IPS-NIHi11 (cell line): ENCODE data around the gene SAV1.
"Not testable (repeated sequence)": the region's sequence is repeated elsewhere in the genome, so short reads cannot be mapped to it uniquely, and the experiment has no call there.

Experiments
- DNase-seq: peaks from one replicate; pipeline ENCODE4 v3.0.0; 2012; ENCODE audit warnings: mixed read lengths, low spot score

The SAV1 gene

DNA sequence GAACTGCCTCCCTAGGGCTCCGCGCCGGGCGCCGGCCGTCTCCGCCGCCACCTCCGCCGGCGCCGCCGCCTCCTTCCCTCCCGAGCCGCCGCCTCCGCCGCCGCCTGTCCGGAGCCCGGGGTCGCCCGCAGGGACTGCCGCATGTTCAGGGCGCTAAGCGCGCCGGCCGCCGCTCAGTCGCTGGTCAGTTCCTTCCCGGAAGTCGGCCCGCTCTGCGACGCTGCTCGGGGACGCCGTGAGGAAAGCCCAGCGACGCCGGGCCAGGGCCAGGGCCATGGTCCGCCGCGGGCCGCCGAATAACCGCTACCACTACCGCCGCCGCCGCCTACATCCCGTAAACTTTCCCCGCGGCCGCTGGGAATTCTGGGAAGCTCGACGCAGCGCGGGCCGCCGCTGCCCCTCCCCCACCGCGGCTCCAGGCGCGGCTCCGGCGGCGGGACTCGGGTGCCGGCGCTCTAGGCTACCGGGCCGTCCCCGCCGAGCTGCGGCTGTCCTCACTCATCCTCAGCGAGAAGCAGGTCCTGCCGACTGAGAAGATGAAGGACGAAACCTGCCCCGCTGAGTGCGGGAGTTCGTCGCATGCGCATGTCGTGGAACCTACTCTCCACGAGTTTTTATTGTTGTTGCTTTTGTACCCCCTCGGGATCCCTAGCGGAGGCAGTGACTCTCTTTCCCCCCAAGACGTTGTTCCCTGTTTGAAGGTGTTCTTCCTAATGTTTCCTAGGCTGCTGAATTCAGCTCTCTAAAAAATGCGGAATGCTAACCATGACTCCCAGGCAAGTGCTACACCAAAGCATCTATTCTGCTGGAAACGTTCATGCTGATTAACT, at the start of gene SAV1:
SAV1 (minus strand) TSS at position 311 of the 830 bp plus-strand sequence. CDS start 339 bp downstream, outside the sequence.
- peak; percentile 76 for DNase-seq

GRCh38 chr14:50717811-50718210, 49.7 kb upstream of the SAV1 start:
- DNase-seq: no peak

- DNase-seq: peak; percentile 59
Observed at GRCh38 chr14:50714450-50715073, 46.5 kb upstream of the SAV1 start.

- DNase-seq: no peak
Observed at GRCh38 chr14:50711043-50711442, 42.9 kb upstream of the SAV1 start.

DNA sequence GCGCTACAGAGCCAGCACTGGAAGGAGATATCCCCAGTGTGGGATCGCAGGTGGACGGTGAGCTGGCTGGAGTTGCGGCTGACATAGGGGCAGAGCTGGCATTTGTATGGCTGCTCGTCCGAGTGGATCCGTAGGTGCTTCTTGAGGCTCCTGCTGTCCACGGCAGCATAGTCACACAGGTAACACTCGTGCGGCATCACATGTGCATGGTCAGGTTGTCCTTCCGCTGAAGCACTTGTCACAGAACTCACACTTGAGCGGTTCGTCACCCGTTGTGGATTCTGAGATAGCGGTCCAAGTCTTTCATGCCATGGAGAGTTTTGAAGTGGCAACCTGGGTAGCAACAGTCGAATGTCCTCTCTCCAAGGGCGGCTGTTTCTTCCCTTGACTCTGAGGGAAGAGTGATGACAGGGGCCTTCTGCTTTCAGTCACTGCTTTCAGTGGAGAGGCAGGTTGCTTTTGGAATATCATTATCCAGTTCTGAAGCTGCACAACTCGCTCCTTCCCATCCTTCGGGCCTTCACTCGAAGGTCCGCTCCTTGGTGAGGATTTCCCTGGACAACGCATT, 37.0 kb upstream of the SAV1 start:
- no peak for DNase-seq

DNA sequence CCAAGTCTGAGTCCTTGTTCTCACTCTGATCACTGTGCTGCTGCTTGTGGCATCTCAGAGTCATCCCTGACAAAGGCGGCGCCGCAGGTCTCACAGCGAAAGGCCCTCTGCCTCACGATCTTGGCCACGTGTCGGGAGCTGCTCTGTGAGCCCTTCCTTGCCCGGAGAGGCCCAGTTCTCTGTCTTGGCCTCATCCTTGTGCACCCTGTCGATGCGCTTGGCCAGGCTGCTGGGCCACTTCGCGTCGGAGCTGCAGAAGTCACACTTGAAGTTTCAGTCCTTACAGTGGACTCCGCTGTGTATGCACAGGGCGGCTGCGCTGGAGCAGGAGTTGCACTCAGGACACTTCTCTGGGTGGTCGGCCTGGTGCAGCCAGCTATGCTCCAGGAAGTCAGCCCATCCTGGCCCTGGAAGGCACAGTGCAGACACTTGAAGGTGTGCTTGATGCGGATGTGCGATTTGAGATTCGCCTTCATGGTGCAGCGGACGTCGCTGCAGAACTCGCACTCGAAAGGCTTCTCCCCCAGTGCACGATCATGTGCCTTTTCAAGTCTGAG, 36.4 kb upstream of the SAV1 start:
- no peak for DNase-seq

- DNase-seq: no peak
Observed at GRCh38 chr14:50697659-50698290, 29.7 kb upstream of the SAV1 start.

DNA sequence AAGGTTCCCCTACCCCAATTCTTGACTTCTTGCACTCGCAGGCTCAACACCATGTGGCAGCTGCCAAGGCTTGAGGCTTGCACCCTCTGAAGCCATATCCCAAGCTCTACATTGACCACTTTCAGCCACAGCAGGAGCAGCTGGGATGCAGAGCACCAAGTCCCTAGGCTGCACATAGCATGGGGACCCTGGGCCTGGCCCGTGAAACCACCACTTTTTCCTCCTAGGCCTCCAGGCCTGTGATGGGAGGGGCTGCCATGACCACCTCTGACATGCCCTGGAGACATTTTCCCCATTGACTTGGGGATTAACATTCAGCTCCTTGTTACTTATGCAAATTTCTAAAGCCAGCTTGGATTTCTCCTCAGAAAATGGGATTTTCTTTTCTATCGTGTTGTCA, 26.2 kb upstream of the SAV1 start:
- not testable (repeated sequence) for DNase-seq

GRCh38 chr14:50688875-50689274, 20.8 kb upstream of the SAV1 start:
- no peak for DNase-seq

- DNase-seq: no peak
Observed at GRCh38 chr14:50679674-50680073, 11.6 kb upstream of the SAV1 start.

GRCh38 chr14:50678163-50678562, 10.1 kb upstream of the SAV1 start:
- no peak for DNase-seq

GRCh38 chr14:50677527-50678063, 9.5 kb upstream of the SAV1 start:
- DNase-seq: peak; percentile 29

- DNase-seq: no peak
Observed at GRCh38 chr14:50676814-50677516, 8.9 kb upstream of the SAV1 start.

- no peak for DNase-seq
Observed at GRCh38 chr14:50675597-50675996, 7.5 kb upstream of the SAV1 start.

DNA sequence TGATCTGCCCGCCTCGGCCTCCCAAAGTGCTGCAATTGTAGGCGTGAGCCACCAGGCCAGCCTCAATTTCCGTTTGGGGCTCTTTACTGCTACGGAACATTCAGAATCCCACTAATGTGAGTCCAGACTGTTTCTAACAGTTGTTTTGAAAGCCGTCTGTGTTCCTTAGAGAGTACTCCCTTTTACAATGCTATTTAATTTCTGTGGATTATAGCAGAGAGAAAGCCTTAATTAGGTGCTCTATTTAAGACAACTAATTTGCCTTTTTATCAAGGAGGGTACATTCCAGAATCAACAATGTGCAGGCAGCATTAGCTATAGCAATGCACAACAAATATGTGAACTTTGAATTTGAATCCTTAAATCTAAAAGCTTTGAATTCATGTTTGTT, 2.8 kb upstream of the SAV1 start:
- DNase-seq: no peak

- DNase-seq: peak; percentile 15
Observed at GRCh38 chr14:50670196-50670865, 2.2 kb upstream of the SAV1 start.

DNA sequence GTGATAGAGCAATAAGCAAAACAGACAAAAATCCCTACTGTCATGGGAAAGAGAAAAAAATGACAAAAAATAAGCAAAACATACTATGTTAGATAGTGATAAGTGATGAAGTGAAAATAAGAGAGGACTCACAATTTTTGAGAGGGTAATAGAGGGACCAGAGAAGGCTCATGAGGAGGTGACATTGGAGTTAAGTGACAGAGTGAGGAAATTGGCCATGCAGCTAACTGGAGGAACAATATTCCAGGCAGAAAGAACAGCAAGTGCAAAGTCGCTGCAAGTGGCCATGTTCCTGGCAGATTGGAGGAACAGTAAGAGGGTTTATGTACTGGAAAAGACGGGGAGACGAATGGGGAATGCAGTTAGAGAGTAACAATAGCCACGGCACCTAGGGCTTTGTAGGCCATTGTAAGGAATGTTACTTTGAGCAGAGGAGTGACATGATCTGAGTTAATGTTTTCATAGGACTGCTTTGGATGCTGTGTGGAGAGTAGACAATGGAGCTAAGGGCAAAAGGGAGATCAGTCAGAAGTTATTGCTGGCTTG, 1.4 kb upstream of the SAV1 start:
- no peak for DNase-seq

- DNase-seq: no peak
Observed at GRCh38 chr14:50668826-50669143, 679 bp upstream of the SAV1 start.

GRCh38 chr14:50667684-50667995, 466 bp downstream of the SAV1 start:
- peak; percentile 47 for DNase-seq

GRCh38 chr14:50666772-50667683, 1.1 kb downstream of the SAV1 start:
- DNase-seq: peak; percentile 34
